Effector memory CD8-positive, alpha-beta T cell (primary cell): ENCODE measurements around the gene ARF6.

ENCODE experiments used
- ATAC-seq: fragments of 150-1000 bp; cut with Tn5 transposase; replicated peaks from 2 replicates; pipeline ENCODE4 v1.10.0; 2021; ENCODE audit warnings: mild to moderate bottlenecking, moderate library complexity
- DNase-seq, 3 experiments: peaks; one replicate each; pipeline ENCODE4 v3.0.0; 2021
- H3K27ac Mint-ChIP-seq, 2 donors: one replicate each; pipeline ENCODE4 v1.8.0; 2022; ENCODE audit warnings: mild to moderate bottlenecking in 2 of 2, mixed read lengths in 2 of 2, moderate library complexity in 2 of 2
- H3K27me3 Mint-ChIP-seq, 2 donors: one replicate each; pipeline ENCODE4 v1.8.0; 2022; ENCODE audit warnings: mixed read lengths in 2 of 2
- H3K36me3 Mint-ChIP-seq: one replicate; pipeline ENCODE4 v1.8.0; 2022; ENCODE audit warnings: mild to moderate bottlenecking, moderate library complexity, mixed read lengths; ENCODE audit not compliant: insufficient read depth
- H3K4me1 Mint-ChIP-seq, 2 donors: one replicate each; pipeline ENCODE4 v1.8.0; 2022; ENCODE audit warnings: low read depth in 2 of 2, mixed read lengths in 2 of 2
- H3K4me3 Mint-ChIP-seq, 2 donors: one replicate each; pipeline ENCODE4 v1.8.0; 2022; ENCODE audit warnings: mild to moderate bottlenecking in 2 of 2, mixed read lengths in 2 of 2, moderate library complexity in 2 of 2
- H3K9me3 Mint-ChIP-seq, 2 donors: one replicate each; pipeline ENCODE4 v1.8.0; 2022; ENCODE audit warnings: mixed read lengths in 2 of 2

The ARF6 gene

DNA sequence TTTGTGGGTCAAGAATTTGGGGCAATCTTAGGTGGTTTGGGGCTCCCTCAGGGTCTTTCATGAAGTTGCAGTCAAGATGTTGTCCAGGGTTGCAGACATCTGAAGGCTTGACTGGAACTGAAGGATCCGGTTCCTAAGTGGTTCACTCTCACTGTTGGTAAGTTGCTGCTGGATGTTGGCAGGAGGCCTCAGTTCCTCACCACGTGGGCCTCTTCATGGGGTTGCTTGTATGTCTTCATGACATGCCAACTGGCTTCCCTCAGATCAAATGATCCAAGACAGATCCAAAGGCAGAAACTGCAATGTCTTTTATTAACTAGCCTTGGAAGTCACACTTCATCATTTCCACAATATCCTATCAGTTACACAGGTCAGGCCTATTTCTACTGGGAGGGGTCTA is 49.2 kb downstream of the ARF6 start:
- peak overlapping the region; percentile 20 to 74 for H3K27ac Mint-ChIP-seq
- ATAC-seq = no peak
- no peak for DNase-seq
- peaks cover 45 to 67% of the 10 kb centered on the region in 2 donors for H3K4me1 Mint-ChIP-seq
- H3K27me3 Mint-ChIP-seq = no peaks in the 10 kb centered on the region
- H3K4me3 Mint-ChIP-seq = no peak overlapping the region
- no peaks in the 10 kb centered on the region for H3K36me3 Mint-ChIP-seq
- peaks cover 0 to 15% of the 10 kb centered on the region in 2 donors for H3K9me3 Mint-ChIP-seq

DNA sequence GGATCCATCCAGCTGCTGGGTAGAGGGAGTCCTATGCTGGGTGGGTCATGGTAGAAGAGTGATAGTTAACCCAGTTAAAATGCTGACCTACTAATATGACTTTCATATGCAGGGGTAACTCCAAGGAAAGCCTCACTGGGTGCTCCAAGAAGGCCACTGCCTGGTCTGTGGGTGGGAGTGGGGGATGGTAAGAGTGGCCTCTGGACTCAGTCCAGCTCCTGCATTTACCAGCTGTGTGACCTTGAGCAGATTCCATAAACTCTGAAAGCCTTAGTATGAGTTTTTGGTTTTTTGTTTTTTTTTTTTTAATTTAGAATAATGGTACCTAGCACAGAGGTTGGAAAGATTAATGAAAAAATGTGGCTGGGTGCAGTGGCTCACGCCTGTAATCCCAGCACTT is 51.6 kb downstream of the ARF6 start:
- peak overlapping the region in 1 of 2 donors; percentile 95 for H3K27ac Mint-ChIP-seq
- no peak for DNase-seq
- ATAC-seq = no peak
- H3K9me3 Mint-ChIP-seq = peaks cover 0 to 15% of the 10 kb centered on the region in 2 donors
- no peaks in the 10 kb centered on the region for H3K27me3 Mint-ChIP-seq
- peaks cover 48 to 77% of the 10 kb centered on the region in 2 donors for H3K4me1 Mint-ChIP-seq
- H3K4me3 Mint-ChIP-seq = peak overlapping the region in 1 of 2 donors; percentile 57
- H3K36me3 Mint-ChIP-seq = no peaks in the 10 kb centered on the region

DNA sequence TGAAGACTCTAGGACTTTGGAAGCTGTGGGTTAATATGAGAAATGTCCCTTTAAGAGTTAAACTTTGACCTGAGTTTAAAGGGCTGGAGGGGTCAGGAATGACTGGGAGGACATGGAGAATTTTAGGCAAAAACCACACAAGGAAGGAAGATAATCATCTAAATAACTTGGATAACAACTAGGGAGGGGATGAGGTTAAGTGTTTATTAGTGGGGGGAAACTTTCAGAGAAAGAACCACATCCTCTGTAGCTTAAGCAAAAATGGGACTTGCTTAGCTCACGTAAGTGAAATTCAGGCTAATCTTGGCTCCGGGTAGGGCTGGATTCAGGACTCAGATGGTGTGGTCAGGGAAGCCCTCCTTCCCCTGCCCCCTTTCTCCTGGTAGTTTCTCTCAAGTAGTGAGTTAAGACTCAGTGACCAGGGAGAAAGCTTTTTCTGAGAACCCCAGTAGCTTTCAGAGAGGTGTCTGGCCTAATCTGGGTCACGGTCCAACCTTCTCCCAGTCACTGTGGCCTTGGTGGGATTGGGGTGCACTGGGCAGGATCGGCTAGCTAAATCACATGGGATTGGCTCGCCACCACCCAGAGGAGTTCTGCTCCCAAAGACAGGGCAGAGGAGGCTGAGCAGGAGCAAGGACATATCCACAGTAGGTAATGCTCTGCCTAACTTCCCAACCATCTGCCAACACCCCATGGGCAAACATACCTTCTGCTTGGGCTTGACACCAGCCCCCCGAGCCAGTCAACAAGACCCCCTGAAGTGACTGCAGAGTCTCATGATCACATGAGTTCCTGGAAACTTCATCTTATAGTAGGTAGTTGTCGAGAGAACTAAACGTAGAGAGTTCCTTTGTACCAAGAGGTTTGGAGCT is 52.8 kb downstream of the ARF6 start:
- Mint-ChIP-seq H3K27me3 (no peaks in the 10 kb centered on the region), H3K36me3 (no peaks in the 10 kb centered on the region), H3K4me3 (peak overlapping the region; percentile 38 to 53), H3K9me3 (peaks cover 0 to 15% of the 10 kb centered on the region in 2 donors), H3K27ac (peak overlapping the region; percentile 90 to 95), H3K4me1 (peaks cover 43 to 68% of the 10 kb centered on the region in 2 donors)
- peak; percentile 66 for ATAC-seq
- DNase-seq = peak in 1 of 3 experiments; percentile 11
